Osteocyte (in vitro differentiated cells): ENCODE measurements around the gene ITIH6. TPM values are rescaled to one million over a fixed set of nuclear protein-coding genes. Genes with fewer than 3 reads are reported as not detected.

Experiments used
- DNase-seq: peaks from one replicate; pipeline ENCODE4 v3.0.0; 2021; ENCODE audit warnings: mixed read lengths; ENCODE audit not compliant: unreplicated experiment; ENCODE audit errors: extremely low spot score
- H3K27ac Mint-ChIP-seq: one replicate; pipeline ENCODE4 v1.8.0; 2021; ENCODE audit warnings: mild to moderate bottlenecking, mixed read lengths; ENCODE audit not compliant: unreplicated experiment
- H3K27me3 Mint-ChIP-seq: one replicate; pipeline ENCODE4 v1.8.0; 2021; ENCODE audit warnings: mixed read lengths; ENCODE audit not compliant: unreplicated experiment
- H3K36me3 Mint-ChIP-seq: one replicate; pipeline ENCODE4 v1.8.0; 2021; ENCODE audit warnings: mixed read lengths; ENCODE audit not compliant: unreplicated experiment
- H3K4me1 Mint-ChIP-seq: one replicate; pipeline ENCODE4 v1.8.0; 2021; ENCODE audit warnings: mixed read lengths; ENCODE audit not compliant: unreplicated experiment
- H3K4me3 Mint-ChIP-seq: one replicate; pipeline ENCODE4 v1.8.0; 2021; ENCODE audit warnings: mild to moderate bottlenecking, moderate library complexity, mixed read lengths; ENCODE audit not compliant: unreplicated experiment
- H3K9me3 Mint-ChIP-seq: one replicate; pipeline ENCODE4 v1.8.0; 2021; ENCODE audit warnings: mixed read lengths; ENCODE audit not compliant: unreplicated experiment
- total RNA-seq: library from RNA; stranded (reverse); gene quantifications from 2 replicates; pipeline ENCODE4 v1.2.1, GENCODE V29; 2021
- TF ChIP-seq, protein P1 (sequence below): fragments of 200-600 bp; sonication (generic); IDR thresholded peaks from 2 replicates; pipeline ENCODE4 v1.5.0; 2021; ENCODE audit warnings: antibody characterized with exemption, mild to moderate bottlenecking, moderate library complexity

Gene ITIH6
- total RNA-seq, 1 donor from 2014 or later: not detected

DNA sequence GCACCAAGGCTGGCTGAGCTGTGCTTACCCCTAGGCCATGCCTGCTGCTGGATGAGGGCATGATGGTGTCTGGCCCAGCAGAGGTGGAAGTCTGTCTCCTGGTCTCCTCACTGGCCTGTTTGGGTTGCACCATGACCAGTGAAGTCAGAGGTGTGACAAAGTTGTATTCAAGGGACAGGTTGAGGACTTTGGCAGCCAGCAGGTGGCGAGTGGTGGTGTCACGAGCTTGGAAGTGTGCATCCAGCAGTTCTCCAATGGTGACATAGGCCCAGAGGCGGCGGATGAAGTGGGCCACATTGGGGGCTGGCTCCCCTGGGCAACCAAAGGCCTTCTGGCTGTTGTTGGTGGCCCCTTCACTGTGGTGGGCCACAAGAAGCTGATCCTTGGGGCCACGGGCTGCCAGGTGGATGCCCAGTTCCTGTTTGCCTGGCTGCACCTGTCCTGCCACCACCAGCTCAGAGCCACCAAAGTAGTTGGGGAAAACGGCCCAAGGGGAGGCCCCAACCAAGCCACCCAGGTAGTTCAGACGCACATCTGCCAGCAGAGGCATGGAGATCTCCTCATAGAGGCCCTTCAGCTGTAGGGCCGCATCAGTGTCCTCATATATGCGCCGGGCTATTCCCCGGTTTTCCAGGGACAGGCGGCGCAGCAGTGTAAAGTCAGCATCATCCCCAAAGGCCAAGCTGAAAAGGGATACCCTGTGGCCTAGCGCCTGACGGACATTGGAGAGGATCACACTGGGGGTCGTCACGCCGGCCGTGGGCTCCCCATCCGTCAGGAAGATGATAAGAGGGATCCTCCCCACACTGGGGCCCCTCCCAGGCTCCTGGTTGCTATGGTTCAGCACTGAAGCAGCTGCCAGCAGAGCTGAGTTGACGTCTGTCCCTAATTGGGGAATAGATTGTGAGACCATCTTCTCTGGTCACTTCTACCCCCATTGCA lies 39.7 kb downstream of the ITIH6 start:
- no peaks in the 10 kb centered on the region for H3K4me1 Mint-ChIP-seq
- TF ChIP-seq, protein P1, sequence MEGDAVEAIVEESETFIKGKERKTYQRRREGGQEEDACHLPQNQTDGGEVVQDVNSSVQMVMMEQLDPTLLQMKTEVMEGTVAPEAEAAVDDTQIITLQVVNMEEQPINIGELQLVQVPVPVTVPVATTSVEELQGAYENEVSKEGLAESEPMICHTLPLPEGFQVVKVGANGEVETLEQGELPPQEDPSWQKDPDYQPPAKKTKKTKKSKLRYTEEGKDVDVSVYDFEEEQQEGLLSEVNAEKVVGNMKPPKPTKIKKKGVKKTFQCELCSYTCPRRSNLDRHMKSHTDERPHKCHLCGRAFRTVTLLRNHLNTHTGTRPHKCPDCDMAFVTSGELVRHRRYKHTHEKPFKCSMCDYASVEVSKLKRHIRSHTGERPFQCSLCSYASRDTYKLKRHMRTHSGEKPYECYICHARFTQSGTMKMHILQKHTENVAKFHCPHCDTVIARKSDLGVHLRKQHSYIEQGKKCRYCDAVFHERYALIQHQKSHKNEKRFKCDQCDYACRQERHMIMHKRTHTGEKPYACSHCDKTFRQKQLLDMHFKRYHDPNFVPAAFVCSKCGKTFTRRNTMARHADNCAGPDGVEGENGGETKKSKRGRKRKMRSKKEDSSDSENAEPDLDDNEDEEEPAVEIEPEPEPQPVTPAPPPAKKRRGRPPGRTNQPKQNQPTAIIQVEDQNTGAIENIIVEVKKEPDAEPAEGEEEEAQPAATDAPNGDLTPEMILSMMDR: no peak
- no peaks in the 10 kb centered on the region for H3K27me3 Mint-ChIP-seq
- peaks cover 11% of the 10 kb centered on the region for H3K9me3 Mint-ChIP-seq
- no peak overlapping the region for H3K27ac Mint-ChIP-seq
- no peak for DNase-seq
- H3K4me3 Mint-ChIP-seq: no peak overlapping the region
- H3K36me3 Mint-ChIP-seq: no peaks in the 10 kb centered on the region

GRCh38 chrX:54754854-54755253 lies 43.2 kb downstream of the ITIH6 start:
- H3K4me3 Mint-ChIP-seq: no peak overlapping the region
- H3K36me3 Mint-ChIP-seq: no peaks in the 10 kb centered on the region
- no peak for DNase-seq
- no peak overlapping the region for H3K27ac Mint-ChIP-seq
- no peaks in the 10 kb centered on the region for H3K4me1 Mint-ChIP-seq
- H3K9me3 Mint-ChIP-seq: peaks cover 12% of the 10 kb centered on the region
- H3K27me3 Mint-ChIP-seq: no peaks in the 10 kb centered on the region
- TF ChIP-seq, protein P1: no peak

GRCh38 chrX:54748626-54749025 lies 49.4 kb downstream of the ITIH6 start:
- peaks cover 8% of the 10 kb centered on the region for H3K9me3 Mint-ChIP-seq
- H3K36me3 Mint-ChIP-seq: no peaks in the 10 kb centered on the region
- no peaks in the 10 kb centered on the region for H3K27me3 Mint-ChIP-seq
- H3K4me3 Mint-ChIP-seq: no peak overlapping the region
- no peaks in the 10 kb centered on the region for H3K4me1 Mint-ChIP-seq
- TF ChIP-seq, protein P1: no peak
- DNase-seq: no peak
- no peak overlapping the region for H3K27ac Mint-ChIP-seq

GRCh38 chrX:54747733-54748393 lies 50.2 kb downstream of the ITIH6 start:
- H3K27me3 Mint-ChIP-seq: no peaks in the 10 kb centered on the region
- peaks cover 8% of the 10 kb centered on the region for H3K9me3 Mint-ChIP-seq
- DNase-seq: no peak
- H3K4me1 Mint-ChIP-seq: no peaks in the 10 kb centered on the region
- TF ChIP-seq, protein P1: no peak
- H3K27ac Mint-ChIP-seq: no peak overlapping the region
- H3K36me3 Mint-ChIP-seq: no peaks in the 10 kb centered on the region
- no peak overlapping the region for H3K4me3 Mint-ChIP-seq

- H3K36me3 Mint-ChIP-seq: no peaks in the 10 kb centered on the region
- H3K4me1 Mint-ChIP-seq: no peaks in the 10 kb centered on the region
- H3K4me3 Mint-ChIP-seq: no peak overlapping the region
- H3K27me3 Mint-ChIP-seq: no peaks in the 10 kb centered on the region
- H3K9me3 Mint-ChIP-seq: peaks cover 5% of the 10 kb centered on the region
- no peak for DNase-seq
- TF ChIP-seq, protein P1: no peak
- no peak overlapping the region for H3K27ac Mint-ChIP-seq
These were observed 51.1 kb downstream of the ITIH6 start for GRCh38 chrX:54746928-54747327.
